Subcutaneous abdominal adipose tissue (tissue), 5 donors: Measurements from ENCODE around the gene MSANTD1.

Source experiments
- H3K27ac ChIP-seq: one replicate; pipeline ENCODE4 v1.7.0; 2013; ENCODE audit warnings: low read depth, mild to moderate bottlenecking, inconsistent platforms, low read length, moderate library complexity
- H3K27me3 ChIP-seq, 5 donors: one replicate each; pipeline ENCODE4 v1.7.0; 2013; ENCODE audit warnings: low read length in 5 of 5, inconsistent platforms in 1 of 5; ENCODE audit not compliant: control insufficient read depth in 5 of 5, insufficient read depth in 4 of 5
- H3K36me3 ChIP-seq, 5 donors: one replicate each; pipeline ENCODE4 v1.7.0; 2013; ENCODE audit warnings: low read length in 5 of 5; ENCODE audit not compliant: control insufficient read depth in 5 of 5, insufficient read depth in 5 of 5
- H3K4me1 ChIP-seq, 5 donors: one replicate each; pipeline ENCODE4 v1.7.0; 2013; ENCODE audit warnings: low read length in 5 of 5, mild to moderate bottlenecking in 3 of 5, moderate library complexity in 1 of 5; ENCODE audit not compliant: control insufficient read depth in 5 of 5, insufficient read depth in 5 of 5
- H3K4me3 ChIP-seq, 5 donors: one replicate each; pipeline ENCODE4 v1.7.0; 2013; ENCODE audit warnings: low read length in 5 of 5, low read depth in 1 of 5
- H3K9ac ChIP-seq, 5 donors: one replicate each; pipeline ENCODE4 v1.7.0; 2013; ENCODE audit warnings: low read length in 5 of 5, mild to moderate bottlenecking in 4 of 5, moderate library complexity in 3 of 5
- H3K9me3 ChIP-seq, 5 donors: one replicate each; pipeline ENCODE4 v1.7.0; 2013; ENCODE audit warnings: low read length in 5 of 5; ENCODE audit not compliant: control insufficient read depth in 5 of 5
- donor health status: healthy.
- donor health status: healthy.
- donor health status: healthy.
- donor health status: healthy.
- donor health status: healthy.

MSANTD1 gene

DNA sequence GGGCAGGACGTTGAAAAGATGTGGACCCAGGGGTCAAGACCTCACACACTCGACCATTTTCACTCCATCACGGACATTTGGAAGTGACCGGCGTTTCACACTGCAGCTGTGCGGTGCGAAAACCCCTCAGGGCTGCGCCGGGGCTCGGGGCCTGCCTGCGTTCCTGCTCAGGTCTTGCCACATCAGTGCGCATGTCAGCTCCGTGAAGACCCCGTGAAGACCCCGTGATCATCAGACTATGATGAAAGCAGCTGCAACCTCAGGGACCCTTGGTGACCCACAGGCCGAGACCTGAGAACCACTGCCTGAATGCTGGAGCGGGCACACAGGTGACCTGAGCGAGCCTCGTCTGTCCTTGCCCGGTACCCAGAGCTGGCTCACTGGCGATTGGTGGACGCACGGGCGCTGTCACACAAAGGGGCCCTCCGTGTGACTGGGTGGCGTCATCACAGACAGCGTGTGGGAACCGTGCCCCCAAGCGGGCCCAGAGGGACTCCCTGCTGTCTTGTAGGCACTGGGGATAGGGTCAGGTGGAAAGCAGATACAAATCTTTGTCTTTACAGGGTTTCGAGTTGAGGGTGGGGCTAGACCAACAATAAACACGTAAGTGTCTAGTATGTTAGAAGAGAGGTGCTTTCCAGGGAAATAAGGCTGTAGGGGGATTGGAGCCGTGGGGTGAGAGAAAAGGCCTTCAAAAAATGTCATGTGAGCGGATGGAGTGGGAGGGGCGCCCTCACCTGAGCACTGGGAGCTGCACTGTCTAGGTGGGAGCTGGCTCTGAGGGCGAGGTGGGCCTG, 12.7 kb downstream of the MSANTD1 start:
- Histone ChIP-seq H3K36me3 (peaks cover 0 to 10% (median 0%) of the 10 kb centered on the region in 5 donors), H3K4me3 (no peak overlapping the region), H3K27me3 (peaks cover 0 to 9% (median 0%) of the 10 kb centered on the region in 5 donors), H3K9me3 (no peaks in the 10 kb centered on the region), H3K4me1 (no peaks in the 10 kb centered on the region), H3K9ac (no peak overlapping the region), H3K27ac (no peak overlapping the region)

DNA sequence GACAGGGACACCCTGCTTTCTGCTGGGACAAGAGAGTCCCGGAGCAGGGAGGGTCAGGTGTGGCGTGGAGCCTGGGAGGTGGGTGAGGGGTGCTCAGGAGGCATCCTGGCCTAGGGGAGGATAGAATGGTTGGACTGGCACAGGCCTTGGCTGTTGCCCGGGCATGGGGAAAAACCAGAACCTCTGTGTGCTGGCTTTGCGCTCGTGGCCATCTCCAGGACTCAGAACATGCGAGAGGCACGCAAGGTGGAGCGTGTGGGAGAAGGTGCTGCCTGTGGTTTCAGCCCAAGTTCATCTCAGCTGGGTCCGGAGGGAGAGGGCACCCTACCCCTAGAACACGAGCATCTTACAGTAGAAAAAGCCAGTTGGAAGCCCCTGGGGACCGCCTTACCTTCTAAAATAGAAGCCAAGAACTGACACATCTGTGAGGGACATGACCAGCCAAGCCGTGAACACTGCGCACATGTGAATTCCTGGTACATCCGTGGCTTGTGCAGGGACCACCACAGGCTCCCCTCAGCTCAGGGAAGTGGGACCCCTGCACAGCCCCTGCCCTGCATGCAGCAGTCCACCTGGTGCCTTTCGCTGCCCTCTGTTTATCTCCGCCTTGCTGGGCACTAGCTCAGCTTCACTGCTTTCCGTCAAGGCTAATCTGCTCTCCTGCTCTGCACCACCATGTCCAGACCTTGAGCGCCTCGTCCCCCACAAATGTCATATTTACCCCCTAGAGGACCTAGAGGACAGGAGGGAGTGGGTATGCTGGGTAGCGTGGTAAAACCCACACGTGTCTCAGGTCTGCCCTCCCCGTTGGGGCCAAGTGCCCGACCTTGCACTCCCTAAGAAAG, 13.5 kb downstream of the MSANTD1 start:
- no peak overlapping the region for H3K9ac ChIP-seq
- no peaks in the 10 kb centered on the region for H3K9me3 ChIP-seq
- peaks cover 0 to 4% (median 0%) of the 10 kb centered on the region in 5 donors for H3K36me3 ChIP-seq
- H3K27ac ChIP-seq = no peak overlapping the region
- no peaks in the 10 kb centered on the region for H3K4me1 ChIP-seq
- H3K4me3 ChIP-seq = no peak overlapping the region
- peaks cover 0 to 9% (median 0%) of the 10 kb centered on the region in 5 donors for H3K27me3 ChIP-seq

DNA sequence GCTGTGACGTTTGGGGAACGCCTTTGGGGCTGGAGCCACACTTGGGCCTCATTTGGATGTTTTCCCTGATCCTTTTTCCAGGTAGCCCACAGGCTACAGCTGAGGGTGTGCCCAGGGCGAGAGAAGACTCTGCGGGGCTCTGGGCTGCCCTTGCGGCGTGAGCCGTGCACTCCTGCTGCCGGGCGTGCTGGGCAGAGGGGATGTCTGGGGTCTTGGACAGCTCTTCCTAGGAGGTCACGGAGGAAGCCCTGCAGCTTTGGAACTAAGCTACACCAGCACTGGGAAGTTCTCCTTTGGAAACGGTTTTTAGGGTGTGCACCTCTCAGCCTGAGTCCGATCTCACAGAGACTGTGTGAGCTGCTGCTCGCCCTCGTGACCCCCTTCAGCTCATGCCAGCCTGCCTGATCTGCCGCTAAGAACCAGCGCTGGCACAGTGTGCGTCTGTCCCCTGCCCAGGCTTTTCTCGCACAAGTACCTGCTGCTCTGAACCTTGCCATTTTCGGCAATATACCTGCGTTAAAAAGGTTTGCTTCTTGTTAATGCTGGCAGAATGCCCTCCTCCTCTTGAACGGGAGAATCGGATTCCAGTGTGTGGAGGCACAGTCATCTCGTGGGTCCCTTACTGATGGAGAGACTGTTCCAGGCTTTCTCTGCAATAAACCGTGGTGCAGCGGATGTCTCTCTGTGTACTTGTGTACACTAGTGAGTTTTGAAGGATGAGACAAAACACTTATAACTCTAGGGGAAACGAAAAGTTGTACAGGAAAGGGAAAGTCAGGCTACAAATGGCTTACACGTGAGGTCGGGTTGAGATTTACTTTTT, 14.3 kb downstream of the MSANTD1 start:
- no peak overlapping the region for H3K9ac ChIP-seq
- no peaks in the 10 kb centered on the region for H3K36me3 ChIP-seq
- no peak overlapping the region for H3K27ac ChIP-seq
- H3K4me1 ChIP-seq = no peaks in the 10 kb centered on the region
- H3K4me3 ChIP-seq = no peak overlapping the region
- H3K9me3 ChIP-seq = no peaks in the 10 kb centered on the region
- peaks cover 0 to 9% (median 0%) of the 10 kb centered on the region in 5 donors for H3K27me3 ChIP-seq

GRCh38 chr4:3263876-3264193, 14.9 kb downstream of the MSANTD1 start:
- Histone ChIP-seq H3K27ac (no peak overlapping the region), H3K4me3 (no peak overlapping the region), H3K9me3 (no peaks in the 10 kb centered on the region), H3K4me1 (no peaks in the 10 kb centered on the region), H3K36me3 (no peaks in the 10 kb centered on the region), H3K27me3 (peaks cover 0 to 9% (median 0%) of the 10 kb centered on the region in 5 donors), H3K9ac (no peak overlapping the region)

GRCh38 chr4:3266076-3266475, 17.1 kb downstream of the MSANTD1 start:
- H3K9ac ChIP-seq = no peak overlapping the region
- H3K9me3 ChIP-seq = no peaks in the 10 kb centered on the region
- peaks cover 0 to 9% (median 0%) of the 10 kb centered on the region in 5 donors for H3K27me3 ChIP-seq
- H3K4me1 ChIP-seq = no peaks in the 10 kb centered on the region
- no peak overlapping the region for H3K4me3 ChIP-seq
- H3K27ac ChIP-seq = no peak overlapping the region
- no peaks in the 10 kb centered on the region for H3K36me3 ChIP-seq

DNA sequence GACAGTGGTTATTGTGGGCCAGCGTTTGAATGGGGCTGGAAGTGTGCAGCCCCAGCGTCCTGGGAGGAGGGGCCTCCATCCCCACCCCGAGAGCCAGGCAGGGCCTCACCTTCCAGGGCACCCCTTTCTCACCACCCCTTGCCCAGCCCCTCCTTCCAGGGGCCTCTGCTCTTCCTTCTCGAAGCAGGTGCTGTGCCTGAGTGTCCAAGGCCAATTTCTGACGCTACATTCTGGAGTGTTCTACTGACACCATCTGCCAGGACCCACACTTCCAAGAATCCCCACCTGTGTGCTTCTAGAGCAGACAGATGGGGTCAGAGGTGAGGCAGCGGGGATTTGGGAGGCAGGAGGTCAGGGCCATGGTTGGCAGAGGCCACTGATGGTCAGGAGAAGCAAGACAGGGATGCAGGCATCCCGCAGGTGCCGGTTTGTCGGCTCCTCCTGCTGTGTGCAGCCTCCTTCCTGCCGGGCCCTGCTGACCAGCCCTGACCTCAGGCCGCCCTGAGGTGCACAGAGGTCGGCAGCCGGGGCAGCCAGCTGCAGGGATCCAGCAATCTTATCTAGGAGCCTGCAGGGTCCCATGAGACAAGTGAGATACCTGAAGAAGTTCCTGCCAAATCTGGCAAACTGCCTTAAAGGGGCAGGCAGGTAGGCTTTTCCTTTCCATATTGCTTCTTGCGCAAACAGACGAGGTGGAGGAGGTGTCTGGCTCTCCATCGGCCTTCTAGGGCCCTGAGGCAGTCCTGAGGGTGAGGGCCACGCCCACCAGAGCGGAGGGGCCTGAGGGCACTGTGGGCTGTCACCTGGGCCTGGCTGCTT, 18.8 kb downstream of the MSANTD1 start:
- Histone ChIP-seq H3K4me3 (no peak overlapping the region), H3K27me3 (peaks cover 0 to 2% (median 0%) of the 10 kb centered on the region in 5 donors), H3K4me1 (no peaks in the 10 kb centered on the region), H3K9ac (no peak overlapping the region), H3K27ac (no peak overlapping the region), H3K36me3 (no peaks in the 10 kb centered on the region), H3K9me3 (no peaks in the 10 kb centered on the region)

- H3K36me3 ChIP-seq = no peaks in the 10 kb centered on the region
- no peaks in the 10 kb centered on the region for H3K27me3 ChIP-seq
- no peak overlapping the region for H3K4me3 ChIP-seq
- H3K27ac ChIP-seq = no peak overlapping the region
- H3K9me3 ChIP-seq = peaks cover 0 to 2% (median 0%) of the 10 kb centered on the region in 5 donors
- H3K9ac ChIP-seq = no peak overlapping the region
- H3K4me1 ChIP-seq = no peaks in the 10 kb centered on the region
Measured at GRCh38 chr4:3268395-3269104, 19.6 kb downstream of the MSANTD1 start.

DNA sequence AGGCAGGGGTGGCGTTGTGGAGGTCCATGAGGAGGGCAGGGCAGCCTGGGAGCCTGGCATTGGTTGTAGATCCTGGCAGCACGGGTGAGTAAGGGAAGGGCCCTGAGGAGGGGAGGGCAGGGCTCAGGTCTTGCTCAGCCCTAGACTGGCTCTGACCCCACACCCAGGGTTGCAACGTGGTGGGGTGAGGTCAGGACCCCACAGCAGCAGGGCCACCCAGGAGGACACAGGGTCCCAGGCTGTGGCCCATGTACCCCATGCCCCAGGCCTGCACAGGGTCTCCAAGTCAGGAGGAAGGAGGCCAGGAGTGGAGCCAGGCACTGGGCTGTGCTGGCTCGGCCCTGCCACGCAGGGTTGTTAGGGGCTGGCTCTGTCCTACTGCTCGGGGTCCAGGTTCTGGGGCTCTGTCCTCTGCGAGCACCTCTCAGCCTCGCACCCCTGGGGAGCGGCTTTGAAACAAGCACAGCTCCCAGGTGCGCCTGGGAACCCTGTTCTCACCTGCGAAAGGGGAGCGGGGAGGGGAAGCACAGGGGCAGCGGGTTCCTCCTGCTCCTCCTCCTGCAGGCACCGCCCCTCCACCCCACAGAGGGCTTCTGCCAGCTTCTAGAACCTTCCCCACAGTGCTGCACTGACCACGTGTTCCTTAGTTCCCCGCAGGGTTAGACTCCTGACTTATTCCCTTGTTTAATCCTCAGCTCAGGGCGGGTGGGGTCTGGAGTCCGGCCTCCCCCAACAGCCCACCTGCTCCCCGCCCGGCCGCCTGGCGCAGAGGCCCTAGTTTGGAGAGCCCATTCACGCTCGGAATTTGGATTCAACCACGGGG, 20.4 kb downstream of the MSANTD1 start:
- no peak overlapping the region for H3K27ac ChIP-seq
- H3K9me3 ChIP-seq = peaks cover 0 to 2% (median 0%) of the 10 kb centered on the region in 5 donors
- no peak overlapping the region for H3K9ac ChIP-seq
- no peaks in the 10 kb centered on the region for H3K36me3 ChIP-seq
- H3K4me3 ChIP-seq = no peak overlapping the region
- no peaks in the 10 kb centered on the region for H3K27me3 ChIP-seq
- H3K4me1 ChIP-seq = no peaks in the 10 kb centered on the region
